GM19455 (cell line): ENCODE measurements around the gene ACAP1.
A peak's percentile ranks its signal among the peaks of the same experiment; 100 is the strongest.

ENCODE experiments used
- ATAC-seq: cut with Tn5 transposase; IDR thresholded peaks from one replicate; pipeline ENCODE4 v1.9.1; 2021; ENCODE audit not compliant: unreplicated experiment

ACAP1 gene

GRCh38 chr17:7309628-7310027 lies 26.7 kb upstream of the ACAP1 start:
- no peak for ATAC-seq

DNA sequence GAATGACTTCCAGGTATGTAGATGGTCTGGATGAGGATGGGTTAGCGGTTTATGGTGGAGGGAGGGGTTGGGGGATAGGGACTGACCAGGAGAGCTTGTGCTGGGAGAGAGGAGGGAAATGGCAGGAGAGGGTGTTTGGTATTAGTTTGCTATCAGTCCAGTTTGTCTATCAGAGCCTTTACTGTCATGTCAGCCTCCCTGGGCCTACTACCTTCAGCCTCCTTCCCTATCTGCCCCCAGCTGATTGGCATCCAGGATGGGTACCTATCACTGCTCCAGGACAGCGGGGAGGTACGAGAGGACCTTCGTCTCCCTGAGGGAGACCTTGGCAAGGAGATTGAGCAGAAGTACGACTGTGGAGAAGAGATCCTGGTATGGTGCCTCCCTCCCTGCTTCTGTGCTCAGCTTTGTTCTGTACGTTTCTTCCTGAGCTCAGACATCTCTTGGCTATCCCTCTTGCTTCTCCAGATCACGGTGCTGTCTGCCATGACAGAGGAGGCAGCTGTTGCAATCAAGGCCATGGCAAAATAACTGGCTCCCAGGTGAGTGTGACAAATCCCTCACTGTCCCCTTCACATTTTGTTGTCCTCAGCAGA lies 25.1 kb upstream of the ACAP1 start:
- ATAC-seq: no peak

GRCh38 chr17:7312432-7313087 lies 23.8 kb upstream of the ACAP1 start:
- ATAC-seq: no peak

DNA sequence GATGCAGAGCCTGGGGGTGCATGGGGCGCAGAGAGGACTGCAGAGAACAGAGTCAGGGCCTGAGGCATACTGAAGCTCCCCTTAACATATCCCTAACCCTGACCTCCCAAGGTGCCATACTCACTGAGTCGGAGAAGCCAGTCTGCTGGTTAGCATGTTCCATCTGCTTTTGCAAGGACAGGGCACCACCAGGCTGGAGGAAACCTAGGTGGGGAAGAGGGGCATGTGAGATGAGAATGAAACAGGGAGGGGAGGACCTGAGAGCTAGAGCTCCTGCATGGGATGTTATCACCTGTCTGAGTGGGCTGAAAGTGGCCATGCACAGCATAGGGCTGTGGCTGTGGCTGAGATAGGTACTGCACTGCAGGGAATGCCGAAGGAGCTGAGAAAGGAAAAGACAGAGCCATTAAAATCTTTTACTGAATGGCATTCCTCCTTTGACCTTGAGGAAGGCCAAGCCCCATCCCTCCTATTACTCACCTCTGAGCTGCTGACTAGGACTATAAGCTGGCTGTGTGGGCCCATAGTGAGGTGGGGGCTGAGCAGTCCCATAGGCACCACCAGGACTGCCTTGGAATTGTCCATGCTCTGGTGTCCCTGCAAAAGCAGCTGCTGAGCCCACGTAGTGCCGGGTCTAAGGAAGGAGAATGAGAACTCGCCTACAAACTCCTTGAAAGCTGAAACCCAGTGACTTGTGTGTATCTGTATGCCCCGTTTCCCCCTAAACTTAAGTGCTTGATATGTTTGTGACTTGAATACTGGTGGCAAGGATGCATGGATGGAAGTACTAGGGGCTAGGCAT lies 23.0 kb upstream of the ACAP1 start:
- no peak for ATAC-seq

- ATAC-seq: no peak
Observed at GRCh38 chr17:7313890-7314718, 22.2 kb upstream of the ACAP1 start.

- peak; percentile 64 for ATAC-seq
Observed at GRCh38 chr17:7314719-7315569, 21.4 kb upstream of the ACAP1 start, which contains the start of gene GPS2. TSS of gene GPS2 (minus strand) at chr17:7315360. CDS start at chr17:7315052, 308 bp downstream.

- no peak for ATAC-seq
Observed at GRCh38 chr17:7315570-7316235, 20.6 kb upstream of the ACAP1 start.

DNA sequence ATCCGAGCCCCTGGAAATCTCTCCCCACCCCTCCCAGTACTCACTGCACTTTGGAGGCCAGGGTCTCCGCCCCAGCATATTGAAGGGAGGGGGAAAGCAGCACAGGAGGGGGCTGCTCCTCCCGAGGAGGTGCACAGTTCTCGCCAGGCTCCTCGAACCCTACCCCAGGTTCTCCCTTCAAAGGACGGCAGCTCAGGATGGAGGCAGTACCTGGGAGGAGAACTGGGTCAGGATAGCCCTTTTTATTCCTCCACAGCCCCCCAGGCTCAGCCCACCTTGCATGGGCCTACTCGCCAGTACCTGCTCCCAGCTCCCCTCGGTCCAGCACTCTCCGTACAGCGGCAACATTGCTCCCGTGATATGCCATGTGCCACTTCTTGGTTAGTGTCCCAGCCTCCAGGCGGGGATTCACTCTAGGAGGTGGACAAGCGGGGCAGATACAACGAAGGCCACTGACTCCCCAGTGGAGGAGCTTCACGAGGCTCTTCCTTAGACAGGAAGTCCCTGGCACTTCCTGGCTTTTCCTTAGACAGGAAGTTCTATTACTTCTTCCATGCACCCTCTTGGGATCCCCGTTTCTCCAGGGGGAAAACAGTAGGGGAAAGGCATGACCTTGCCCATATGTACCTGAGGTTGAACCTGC lies 19.0 kb upstream of the ACAP1 start:
- ATAC-seq: no peak

- ATAC-seq: no peak
Observed at GRCh38 chr17:7318121-7318860, 18.0 kb upstream of the ACAP1 start.

GRCh38 chr17:7321466-7321865 lies 14.9 kb upstream of the ACAP1 start:
- no peak for ATAC-seq

- ATAC-seq: no peak
Observed at GRCh38 chr17:7322520-7323194, 13.7 kb upstream of the ACAP1 start.

- no peak for ATAC-seq
Observed at GRCh38 chr17:7323731-7324437, 12.4 kb upstream of the ACAP1 start.

DNA sequence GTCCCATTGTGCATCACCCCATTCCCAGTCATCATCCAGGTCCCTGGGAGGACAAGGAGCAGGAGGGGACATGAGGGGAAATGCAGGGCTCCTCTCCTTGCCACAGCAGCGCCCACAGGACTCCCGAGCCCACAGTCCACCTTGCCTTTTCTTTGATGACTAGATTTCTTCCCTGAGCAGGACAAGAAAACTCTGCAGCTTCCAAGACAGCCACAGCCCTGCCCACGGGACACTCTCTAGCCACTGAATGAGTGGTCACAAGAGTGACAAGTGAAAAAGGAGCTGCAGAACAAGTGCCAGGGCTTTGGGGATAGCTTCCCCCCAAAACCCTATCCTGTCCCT lies 11.9 kb upstream of the ACAP1 start:
- no peak for ATAC-seq

GRCh38 chr17:7325031-7325528 lies 11.2 kb upstream of the ACAP1 start:
- ATAC-seq: no peak

- ATAC-seq: no peak
Observed at GRCh38 chr17:7326186-7326585, 10.1 kb upstream of the ACAP1 start.

GRCh38 chr17:7327056-7327455 lies 9.3 kb upstream of the ACAP1 start:
- no peak for ATAC-seq

DNA sequence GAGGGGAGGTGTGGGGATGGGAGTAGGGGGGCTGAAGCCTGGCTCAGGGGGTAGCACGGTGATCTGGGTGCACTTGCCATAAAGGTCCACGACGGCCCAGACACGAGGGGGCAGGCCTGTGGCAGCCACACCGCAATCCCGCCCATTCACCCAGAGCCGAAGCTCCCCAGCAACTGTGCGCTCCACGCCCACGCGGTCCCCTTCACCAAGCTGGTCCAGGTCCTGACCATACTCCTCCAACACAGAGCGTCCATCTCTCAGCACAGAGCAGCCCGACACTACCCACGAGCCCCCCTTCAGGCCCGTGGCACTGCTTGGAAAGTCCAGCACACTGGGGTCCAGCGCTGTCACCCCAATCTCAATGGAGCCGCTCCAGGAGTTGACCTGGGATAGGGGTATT lies 8.8 kb upstream of the ACAP1 start:
- no peak for ATAC-seq
